Pancreas (tissue), 10 donors: ENCODE measurements around the gene IFNK. TPM values are rescaled to one million over a fixed set of nuclear protein-coding genes. Genes with fewer than 3 reads are reported as not detected.

Experiments used
- ATAC-seq, 4 donors: fragments of 200-7000 bp; cut with Tn5 transposase; one replicate each; pipeline versions ENCODE4 v1.8.0 to v1.9.1; 2020; ENCODE audit warnings: mild to moderate bottlenecking in 4 of 4, moderate library complexity in 4 of 4
- DNase-seq, 6 donors: peaks; one replicate each; pipeline ENCODE4 v3.0.0-alpha.2; 2020
- FAIRE-seq: peaks from 2 replicates; lab custom pipeline; 2012; peaks lifted over from hg19 to GRCh38; lab: Jason Lieb, UNC
- H3K27ac ChIP-seq, 4 donors: fragments of 200-600 bp; sonication (generic); 1 replicate in 3 of 4; 2 replicates in 1 of 4; pipeline versions ENCODE4 v1.5.0 to v1.8.0; 2020
- H3K27me3 ChIP-seq, 4 donors: fragments of 200-600 bp; one replicate each; pipeline ENCODE4 v1.8.0; 2021
- H3K36me3 ChIP-seq, 3 donors: fragments of 200-600 bp; sonication (generic) in 1 of 3; one replicate each; pipeline versions ENCODE4 v1.5.0 to v1.8.0; 2020 to 2021
- H3K4me1 ChIP-seq, 3 donors: fragments of 200-600 bp; one replicate each; pipeline ENCODE4 v1.8.0; 2021
- H3K4me3 ChIP-seq, 4 donors: fragments of 200-600 bp; sonication (generic) in 2 of 4; one replicate each; pipeline versions ENCODE4 v1.5.0 to v1.8.0; 2020 to 2021
- H3K9me3 ChIP-seq, 4 donors: fragments of 200-600 bp; one replicate each; pipeline ENCODE4 v1.8.0; 2021
- WGBS, 2 donors: extraction: QIAGEN DNeasy Blood & Tissue Kit; methylation state at CpG; one replicate each; pipeline ENCODE4 v1.1.7; 2013; 5-methylcytosine and 5-hydroxymethylcytosine counted together
- intact Hi-C, 3 donors: fragments of 100-400 bp; cut with DNase I; formaldehyde crosslinking; loops; one replicate each; pipeline versions ENCODE4 v1.11.1 to v1.14.2; 2022
- polyA plus RNA-seq, 2 donors: library from polyadenylated mRNA; stranded (reverse); fragments of 200-250 nt; gene quantifications; one replicate each; pipeline ENCODE4 v1.2.3, GENCODE V29; 2013
- total RNA-seq, 6 donors: library from RNA; stranded (reverse); fragmentation: NEBNext Ultra II Directional in 4 of 6; extraction: Animal tissue kit (Norgen Biotek cat#: 25700) in 4 of 6; gene quantifications; one replicate each; pipeline versions ENCODE4 v1.2.1 to v1.2.4, GENCODE V29; 2021 to 2023
- TF ChIP-seq, protein P1 (sequence below), 4 donors: fragments of 200-600 bp; sonication (generic) in 3 of 4; IDR thresholded peaks; one replicate each; pipeline versions ENCODE4 v1.5.0 to v1.8.0; 2021; ENCODE audit warnings: antibody characterized with exemption in 4 of 4
- donor health status: healthy with polysubstance abuse.
- donor health status: DM: no; HTN: no; CAD: no; lungs with moderate emphysema.
- donor health status: DM: no; HTN: no; CAD: no.
- donor health status: control.
- donor health status: control.
- donor health status: Bipolar disorder and iron deficiency.
- donor health status: DM: yes; HTN: yes; CAD: no.
- donor health status: DM: no; HTN: no; CAD: no.
- donor health status: DM: no; HTN: no; CAD: no.
- donor health status: DM: yes; HTN: yes; CAD: no.

The IFNK gene
- total and polyA plus RNA-seq, 8 donors, result not detected

DNA sequence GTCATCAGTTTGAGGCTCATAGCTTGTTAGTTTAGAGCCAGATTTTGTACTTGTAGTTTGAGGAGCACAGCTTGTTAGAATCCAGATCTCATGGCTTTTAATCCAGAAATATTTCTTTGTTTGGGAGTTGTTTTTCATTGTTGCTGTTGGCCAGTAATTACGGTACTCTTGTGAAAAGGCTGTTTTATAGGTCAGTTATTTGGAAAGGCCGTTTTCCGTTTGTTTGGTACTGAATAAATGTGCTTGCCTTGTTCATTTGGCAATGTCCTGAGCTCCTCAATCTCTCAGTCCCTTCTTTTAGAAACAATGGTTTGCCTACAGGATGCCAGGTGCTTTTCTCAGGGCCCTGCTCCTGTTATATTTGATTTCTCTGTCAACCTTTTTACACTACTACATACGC lies 10.0 kb downstream of the IFNK start:
- Histone ChIP-seq H3K36me3 (no peaks in the 10 kb centered on the region), H3K9me3 (no peaks in the 10 kb centered on the region), H3K27me3 (no peaks in the 10 kb centered on the region), H3K27ac (no peak overlapping the region), H3K4me3 (no peak overlapping the region), H3K4me1 (peaks cover 0 to 17% (median 0%) of the 10 kb centered on the region in 3 donors)
- FAIRE-seq (no peak), ATAC-seq (no peak), DNase-seq (no peak)
- 54 to 56% methylated on average over 4 of the region's 4 CpGs for WGBS, 2 donors
- intact Hi-C loops, result loop anchor here in 2 of 3 donors (5.0 to 10.0 kb wide), 2 partner anchors 197 to 199 kb away; no protein-coding TSS in a partner anchor
- TF ChIP-seq, protein P1, sequence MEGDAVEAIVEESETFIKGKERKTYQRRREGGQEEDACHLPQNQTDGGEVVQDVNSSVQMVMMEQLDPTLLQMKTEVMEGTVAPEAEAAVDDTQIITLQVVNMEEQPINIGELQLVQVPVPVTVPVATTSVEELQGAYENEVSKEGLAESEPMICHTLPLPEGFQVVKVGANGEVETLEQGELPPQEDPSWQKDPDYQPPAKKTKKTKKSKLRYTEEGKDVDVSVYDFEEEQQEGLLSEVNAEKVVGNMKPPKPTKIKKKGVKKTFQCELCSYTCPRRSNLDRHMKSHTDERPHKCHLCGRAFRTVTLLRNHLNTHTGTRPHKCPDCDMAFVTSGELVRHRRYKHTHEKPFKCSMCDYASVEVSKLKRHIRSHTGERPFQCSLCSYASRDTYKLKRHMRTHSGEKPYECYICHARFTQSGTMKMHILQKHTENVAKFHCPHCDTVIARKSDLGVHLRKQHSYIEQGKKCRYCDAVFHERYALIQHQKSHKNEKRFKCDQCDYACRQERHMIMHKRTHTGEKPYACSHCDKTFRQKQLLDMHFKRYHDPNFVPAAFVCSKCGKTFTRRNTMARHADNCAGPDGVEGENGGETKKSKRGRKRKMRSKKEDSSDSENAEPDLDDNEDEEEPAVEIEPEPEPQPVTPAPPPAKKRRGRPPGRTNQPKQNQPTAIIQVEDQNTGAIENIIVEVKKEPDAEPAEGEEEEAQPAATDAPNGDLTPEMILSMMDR (IDR thresholded peaks at IDR 0.05), result no peak

DNA sequence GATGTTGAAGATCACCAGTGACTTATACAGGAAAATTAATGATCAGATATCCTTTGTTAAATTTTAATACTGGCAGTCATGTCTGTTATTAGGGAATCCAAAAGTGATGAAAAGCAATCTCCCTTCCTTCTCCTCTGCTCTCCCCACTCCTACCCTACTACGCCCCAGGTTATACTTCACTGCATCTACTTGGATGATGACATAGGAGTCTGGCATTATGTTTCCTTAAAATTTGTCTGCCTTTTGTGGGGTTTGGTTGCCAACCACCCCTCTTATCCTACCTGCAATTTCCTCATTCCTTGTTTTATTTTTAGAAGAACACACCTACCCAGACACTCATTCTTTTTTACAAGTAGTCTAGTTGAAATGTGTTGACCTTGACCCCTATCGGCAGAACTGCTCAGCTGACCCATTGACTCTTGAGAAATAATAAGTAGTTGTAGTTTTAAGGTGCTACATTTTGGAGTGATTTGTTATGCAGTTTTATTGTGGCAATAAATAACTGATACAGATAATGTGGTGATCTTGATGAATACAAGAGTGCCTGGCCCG lies 10.6 kb downstream of the IFNK start:
- Histone ChIP-seq H3K36me3 (no peaks in the 10 kb centered on the region), H3K4me3 (no peak overlapping the region), H3K9me3 (no peaks in the 10 kb centered on the region), H3K4me1 (peaks cover 4 to 23% (median 6%) of the 10 kb centered on the region in 3 donors), H3K27me3 (no peaks in the 10 kb centered on the region), H3K27ac (no peak overlapping the region)
- TF ChIP-seq, protein P1 (IDR thresholded peaks at IDR 0.05), result no peak
- DNase-seq, result no peak
- intact Hi-C loops, result loop anchor here in 2 of 3 donors (5.0 to 10.0 kb wide), 2 partner anchors 197 to 200 kb away; no protein-coding TSS in a partner anchor
- no peak for FAIRE-seq
- 58 to 62% methylated on average over 3 of the region's 3 CpGs for WGBS, 2 donors
- ATAC-seq, result no peak

DNA sequence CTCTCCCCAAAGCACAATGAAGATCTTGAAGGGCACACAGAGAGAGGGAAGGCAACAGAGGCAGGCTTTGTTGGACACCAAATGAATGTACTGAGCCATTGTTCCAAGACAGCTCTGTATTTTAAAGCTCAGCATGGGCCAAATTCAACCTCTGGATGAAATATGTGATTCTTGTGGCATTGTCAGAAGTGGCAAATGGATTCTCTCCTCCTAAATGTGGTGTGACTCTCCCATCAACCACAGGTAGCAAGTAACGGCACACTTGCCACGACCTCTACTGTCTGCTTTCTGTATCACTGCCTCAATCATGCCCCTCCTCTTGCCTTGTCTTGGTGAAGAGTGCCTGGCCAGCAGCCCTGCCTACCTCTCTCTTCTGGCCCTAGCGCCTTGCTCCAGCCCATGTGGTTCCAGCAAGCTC lies 11.6 kb downstream of the IFNK start:
- 71 to 78% methylated on average over 3 of the region's 3 CpGs for WGBS, 2 donors
- FAIRE-seq, result no peak
- Histone ChIP-seq H3K27me3 (no peaks in the 10 kb centered on the region), H3K4me3 (no peak overlapping the region), H3K27ac (no peak overlapping the region), H3K36me3 (no peaks in the 10 kb centered on the region), H3K9me3 (no peaks in the 10 kb centered on the region), H3K4me1 (peaks cover 10 to 27% (median 13%) of the 10 kb centered on the region in 3 donors)
- DNase-seq, result peak in 1 of 6 donors; percentile 18
- no peak for ATAC-seq
- TF ChIP-seq, protein P1 (IDR thresholded peaks at IDR 0.05), result no peak
- intact Hi-C loops, result loop anchor here in 1 of 3 donors (10.0 kb wide), 1 partner anchor 201 kb away; no protein-coding TSS in a partner anchor

DNA sequence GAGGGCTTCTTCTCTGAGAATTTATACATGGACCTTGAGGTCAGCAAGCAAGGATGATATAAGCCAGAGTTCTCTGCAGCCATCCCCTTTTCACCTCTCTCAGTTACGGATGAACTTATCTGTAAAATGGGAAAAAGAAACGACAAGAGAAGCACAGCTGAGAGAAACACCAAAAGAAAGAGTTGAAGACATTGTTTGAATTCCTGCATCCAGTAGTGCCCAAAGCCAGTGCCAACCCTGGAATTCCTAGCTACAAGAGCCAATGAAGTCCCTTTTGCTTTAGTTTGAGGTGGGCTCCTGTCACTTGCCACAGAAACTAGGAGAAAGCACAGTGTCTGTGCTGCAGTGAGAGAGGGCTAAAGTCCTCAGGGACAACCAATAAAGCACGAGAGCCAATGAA lies 12.1 kb downstream of the IFNK start:
- TF ChIP-seq, protein P1 (IDR thresholded peaks at IDR 0.05), result no peak
- H3K9me3 ChIP-seq, result no peaks in the 10 kb centered on the region
- no peak for DNase-seq
- no peaks in the 10 kb centered on the region for H3K27me3 ChIP-seq
- 84 to 86% methylated on average over 3 of the region's 3 CpGs for WGBS, 2 donors
- intact Hi-C loops, result loop anchor here in 1 of 3 donors (10.0 kb wide), 1 partner anchor 201 kb away; no protein-coding TSS in a partner anchor
- no peak overlapping the region for H3K4me3 ChIP-seq
- FAIRE-seq, result no peak
- H3K27ac ChIP-seq, result no peak overlapping the region
- peaks cover 10 to 29% (median 13%) of the 10 kb centered on the region in 3 donors for H3K4me1 ChIP-seq
- no peaks in the 10 kb centered on the region for H3K36me3 ChIP-seq
- no peak for ATAC-seq

DNA sequence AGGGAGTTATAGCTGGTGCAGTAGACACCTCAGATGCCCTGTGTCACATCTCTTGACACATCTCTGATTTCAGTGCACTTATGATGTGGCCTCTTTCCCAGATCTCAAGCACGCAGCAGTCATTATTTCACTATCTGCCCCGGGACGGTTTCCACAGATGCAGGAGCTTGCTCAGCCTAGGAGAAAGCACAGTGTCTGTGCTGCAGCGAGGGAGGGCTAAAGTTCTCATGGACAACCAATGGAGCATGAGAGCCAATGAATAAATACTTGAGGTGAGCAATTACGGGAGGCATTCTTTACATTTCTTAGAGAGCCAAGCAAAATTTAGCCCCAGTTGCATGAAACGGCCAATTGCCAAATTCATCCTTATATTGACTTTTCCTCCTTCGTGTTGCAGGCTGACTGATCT lies 12.9 kb downstream of the IFNK start:
- DNase-seq (no peak), ATAC-seq (no peak), FAIRE-seq (no peak)
- no peak overlapping the region for H3K4me3 ChIP-seq
- H3K36me3 ChIP-seq, result no peaks in the 10 kb centered on the region
- intact Hi-C loops, result loop anchor here in 1 of 3 donors (10.0 kb wide), 1 partner anchor 202 kb away; no protein-coding TSS in a partner anchor
- H3K27me3 ChIP-seq, result no peaks in the 10 kb centered on the region
- H3K9me3 ChIP-seq, result no peaks in the 10 kb centered on the region
- no peak overlapping the region for H3K27ac ChIP-seq
- TF ChIP-seq, protein P1 (IDR thresholded peaks at IDR 0.05), result no peak
- WGBS, 2 donors, result 74 to 77% methylated on average over 7 of the region's 7 CpGs
- peaks cover 10 to 29% (median 13%) of the 10 kb centered on the region in 3 donors for H3K4me1 ChIP-seq
